ENCODE results near the gene DIS3L2.

The DIS3L2 gene

GRCh38 chr2:231961349-231962166 lies at the start of gene DIS3L2:
Gene DIS3L2 (plus strand): TSS chr2:231961713. CDS start chr2:232014928, 53,215 bp downstream.
- DNase-seq: peak; percentile 81

DNA sequence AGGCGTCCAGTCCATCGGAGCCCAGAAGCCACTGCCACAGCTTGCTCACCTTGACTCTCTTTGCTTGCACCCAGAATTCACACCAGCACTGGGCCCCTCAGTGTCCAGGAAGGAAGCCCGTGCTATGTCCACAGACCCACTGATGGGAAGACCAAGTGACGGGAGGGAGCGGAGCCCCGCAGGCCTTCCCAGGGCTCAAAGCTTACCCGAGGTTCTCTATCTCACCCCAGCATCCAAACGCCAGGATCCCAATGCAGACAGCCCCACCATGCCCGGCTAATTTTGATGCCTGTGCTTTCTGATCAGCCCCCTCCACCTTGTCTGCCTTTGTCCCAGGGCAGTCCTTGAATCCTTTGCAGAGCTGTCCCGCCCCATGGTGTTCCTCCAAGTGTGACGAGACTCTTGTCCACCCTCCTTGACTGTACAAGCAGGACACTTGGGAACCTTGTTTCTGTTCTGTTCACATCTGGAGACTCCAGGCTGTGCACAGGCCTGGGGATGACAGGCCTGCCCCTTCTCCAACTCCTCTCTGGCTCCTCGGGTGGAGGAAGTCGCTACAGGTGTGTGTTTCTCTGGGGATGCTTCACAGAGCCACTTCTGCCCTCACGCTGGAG lies 47.3 kb upstream of the DIS3L2 start:
- no peak for DNase-seq

DNA sequence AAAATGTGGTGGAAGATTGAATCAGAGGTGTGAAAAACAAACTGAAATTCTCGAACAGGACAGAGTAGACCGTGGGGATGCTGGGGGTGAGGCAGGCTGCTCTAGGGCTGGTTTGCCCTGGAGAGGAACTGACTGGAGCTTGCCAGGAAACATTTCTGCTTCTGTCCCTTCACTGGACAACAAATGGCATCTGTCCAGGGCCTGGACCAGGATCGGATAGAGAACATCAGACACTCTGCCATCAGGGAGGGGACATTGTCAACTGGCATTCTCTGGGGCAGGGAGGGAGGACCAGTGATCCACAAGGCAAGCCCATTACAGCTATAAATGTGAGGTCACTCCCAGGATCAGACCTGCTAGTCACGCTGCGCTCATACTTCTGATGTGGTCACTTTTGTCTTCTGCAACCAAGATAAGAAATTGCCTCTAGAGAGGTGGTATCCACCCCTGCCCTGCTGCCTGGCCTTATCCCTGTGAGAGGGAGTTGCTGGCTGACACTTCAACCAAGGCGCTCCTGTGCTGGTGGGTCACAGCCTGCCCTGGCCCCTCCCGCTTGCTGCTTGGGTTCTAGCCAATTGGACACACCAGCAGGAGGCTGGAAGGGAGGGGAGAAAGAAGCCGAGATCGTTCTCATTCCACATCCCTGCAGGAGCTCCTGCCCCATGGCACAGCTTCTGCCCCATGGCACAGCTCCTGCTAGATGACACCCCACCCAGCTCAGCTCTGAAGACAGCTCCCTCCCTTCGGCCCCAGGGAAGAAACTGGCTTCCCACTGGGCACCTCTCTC lies 44.0 kb upstream of the DIS3L2 start:
- DNase-seq: no peak

GRCh38 chr2:231918501-231919330 lies 42.8 kb upstream of the DIS3L2 start:
- DNase-seq: no peak

- DNase-seq: no peak
These were observed 42.0 kb upstream of the DIS3L2 start for GRCh38 chr2:231919341-231920035.

- no peak for DNase-seq
These were observed 41.1 kb upstream of the DIS3L2 start for GRCh38 chr2:231920366-231920765.

GRCh38 chr2:231920795-231921194 lies 40.7 kb upstream of the DIS3L2 start:
- no peak for DNase-seq

- DNase-seq: no peak
These were observed 39.1 kb upstream of the DIS3L2 start for GRCh38 chr2:231922311-231923009.

- DNase-seq: peak; percentile 22
These were observed 38.5 kb upstream of the DIS3L2 start for GRCh38 chr2:231923010-231923344.

GRCh38 chr2:231923951-231924888 lies 37.3 kb upstream of the DIS3L2 start:
- no peak for DNase-seq

- DNase-seq: no peak
These were observed 36.6 kb upstream of the DIS3L2 start for GRCh38 chr2:231924889-231925275.

DNA sequence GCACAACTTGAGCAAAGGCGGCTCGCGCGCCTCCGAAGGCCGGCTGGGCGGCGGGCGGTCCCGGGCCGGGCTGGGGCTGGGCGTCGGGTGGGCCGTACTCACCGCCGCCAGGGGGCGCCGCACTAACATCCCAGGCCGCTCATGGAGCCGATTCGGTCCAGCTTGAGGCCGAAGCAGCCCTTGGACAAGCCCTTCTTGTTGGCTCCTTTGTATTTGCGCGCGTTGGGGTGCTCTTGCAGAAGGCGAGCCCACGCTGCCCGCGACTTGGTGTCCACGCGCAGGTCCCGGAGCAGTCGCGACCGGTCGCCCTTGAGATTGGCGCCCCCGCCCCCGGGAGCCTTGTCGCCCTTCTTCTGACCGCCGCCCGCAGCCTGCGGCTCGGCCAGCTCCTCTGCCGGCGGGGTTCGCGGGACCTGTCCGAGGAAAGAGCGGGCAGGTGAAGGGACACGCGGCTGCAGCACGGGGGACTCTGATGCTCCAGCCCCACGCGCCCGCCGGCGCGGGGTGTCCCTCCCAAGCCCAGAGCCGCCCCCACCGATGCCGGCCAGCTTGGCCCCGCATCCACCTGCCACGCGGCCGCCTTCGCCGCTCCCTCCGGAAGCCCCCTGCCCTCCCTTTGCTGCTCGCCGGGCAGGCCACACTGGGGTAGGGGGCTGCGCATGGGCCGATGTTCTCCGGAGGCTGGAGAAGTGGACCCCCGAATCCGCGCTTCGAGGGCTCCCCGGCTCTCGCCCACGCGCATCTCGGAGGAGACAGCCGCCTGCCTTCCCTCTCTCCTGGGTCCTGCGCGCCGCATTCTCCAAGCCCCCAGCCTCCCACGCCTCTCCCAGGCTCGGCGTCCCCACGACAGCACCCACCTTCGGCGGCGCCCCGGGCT lies 36.0 kb upstream of the DIS3L2 start:
- peak; percentile 72 for DNase-seq

GRCh38 chr2:231926180-231926741 lies 35.3 kb upstream of the DIS3L2 start, which contains the start of gene NPPC:
Gene NPPC (minus strand): TSS chr2:231926396. CDS start chr2:231926249, 147 bp downstream.
- peak; percentile 80 for DNase-seq

DNA sequence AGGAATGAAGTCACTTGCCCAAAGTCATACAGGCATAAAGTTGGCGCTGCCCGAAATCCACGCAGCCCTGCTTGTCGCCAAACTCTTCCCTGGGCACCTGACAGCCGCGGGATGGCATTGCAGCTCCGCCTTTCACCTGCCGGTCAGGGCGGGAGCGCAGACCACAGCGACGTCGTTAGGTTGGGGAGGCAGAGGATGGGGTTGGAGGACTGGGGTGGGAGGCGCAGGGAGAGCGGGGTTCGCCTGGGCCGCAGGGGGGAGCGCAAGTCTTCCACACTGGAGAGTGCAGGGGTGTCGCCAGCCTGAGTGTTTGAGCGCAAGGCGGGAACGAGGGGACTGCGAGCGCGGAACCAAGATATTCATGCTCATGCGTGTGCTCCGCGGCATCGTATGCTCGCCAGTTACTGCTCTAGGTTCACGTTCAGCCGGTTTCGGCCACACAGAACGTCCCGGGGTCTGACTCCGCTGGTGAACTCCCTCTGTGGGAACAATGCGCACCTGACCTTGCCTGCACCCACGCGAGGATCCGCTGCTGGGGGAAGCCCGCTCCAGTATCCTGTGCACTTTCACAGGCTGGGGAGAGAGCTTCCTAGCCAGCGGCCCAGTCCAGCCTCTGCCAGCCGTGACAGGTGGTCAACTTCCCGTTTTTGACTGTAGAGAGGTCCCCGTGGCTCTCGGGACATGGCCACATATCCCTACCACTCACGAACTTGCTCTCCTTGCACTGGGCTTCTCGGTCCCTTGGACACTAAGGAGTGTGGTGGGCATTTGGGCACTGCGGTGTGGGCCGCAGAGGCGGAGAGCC lies 34.5 kb upstream of the DIS3L2 start:
- DNase-seq: peak; percentile 56

GRCh38 chr2:231927566-231927890 lies 34.0 kb upstream of the DIS3L2 start:
- no peak for DNase-seq

DNA sequence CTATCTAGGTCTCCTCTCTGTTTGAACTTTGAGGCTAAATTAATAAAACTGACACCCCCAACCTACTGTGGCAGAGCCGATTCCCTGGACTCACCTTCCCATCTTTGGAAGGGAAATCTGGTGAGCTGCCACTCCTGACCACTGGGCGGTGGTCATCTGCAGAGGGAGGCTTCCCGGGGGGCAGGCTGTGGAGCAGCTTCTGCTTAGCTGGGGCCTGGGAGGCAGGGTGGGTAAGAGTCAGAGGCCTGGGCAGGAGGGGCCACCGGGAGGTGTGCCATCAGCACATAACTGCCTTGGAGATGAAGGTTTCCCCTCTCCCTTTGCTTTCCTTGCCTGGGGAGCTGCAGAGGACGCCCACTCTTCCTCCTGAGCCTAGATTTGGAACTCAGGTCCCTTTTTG lies 33.0 kb upstream of the DIS3L2 start:
- DNase-seq: no peak

GRCh38 chr2:231928901-231929725 lies 32.4 kb upstream of the DIS3L2 start:
- no peak for DNase-seq
